Common myeloid progenitor, CD34-positive (primary cell): Measurements from ENCODE around the gene GP5.

Experiments used
- CTCF ChIA-PET: fragments of 350-600 bp; sonication (Branson Sonifier 250); formaldehyde crosslinking; loops from one replicate; lab custom pipeline; 2021; ENCODE audit warnings: antibody characterized with exemption; lab: Charles Lee
- POLR2A ChIA-PET: fragments of 350-600 bp; sonication (Branson Sonifier 250); formaldehyde crosslinking; loops from one replicate; lab custom pipeline; 2021; ENCODE audit warnings: antibody characterized with exemption; lab: Charles Lee
- DNase-seq, 3 donors: peaks; one replicate each; pipeline versions ENCODE4 v3.0.0 to v3.0.0-alpha.2; 2013
- H3K27ac ChIP-seq, 2 experiments: 1 replicate in 1 of 2; 2 replicates in 1 of 2; pipeline ENCODE4 v1.7.0; 2013; ENCODE audit warnings: inconsistent platforms in 2 of 2, low read length in 2 of 2, mild to moderate bottlenecking in 2 of 2, low read depth in 1 of 2, moderate library complexity in 1 of 2; ENCODE audit not compliant: severe bottlenecking in 2 of 2, insufficient read depth in 1 of 2, poor library complexity in 1 of 2
- H3K27me3 ChIP-seq, 5 experiments: replicated peaks in 2 of 5; 1 replicate in 3 of 5; 2 replicates in 2 of 5; pipeline versions ENCODE4 v1.6.1 to v1.7.0; 2013; ENCODE audit warnings: low read length in 4 of 5, mild to moderate bottlenecking in 2 of 5, moderate library complexity in 2 of 5, inconsistent platforms in 1 of 5; ENCODE audit not compliant: insufficient read depth in 5 of 5, control insufficient read depth in 4 of 5
- H3K36me3 ChIP-seq, 4 experiments: 1 replicate in 2 of 4; 2 replicates in 2 of 4; pipeline versions ENCODE4 v1.6.1 to v1.7.0; 2013; ENCODE audit warnings: low read length in 3 of 4, control low read depth in 1 of 4, mild to moderate bottlenecking in 1 of 4; ENCODE audit not compliant: control insufficient read depth in 4 of 4, insufficient read depth in 4 of 4
- H3K4me1 ChIP-seq, 4 experiments: 1 replicate in 3 of 4; 2 replicates in 1 of 4; pipeline versions ENCODE4 v1.6.1 to v1.7.1; 2013; ENCODE audit warnings: low read length in 3 of 4, mild to moderate bottlenecking in 3 of 4, control low read depth in 1 of 4, inconsistent platforms in 1 of 4, moderate library complexity in 1 of 4; ENCODE audit not compliant: control insufficient read depth in 4 of 4, insufficient read depth in 4 of 4; ENCODE audit errors: control extremely low read depth in 1 of 4
- H3K4me3 ChIP-seq, 7 experiments: 1 replicate in 4 of 7; 2 replicates in 3 of 7; pipeline versions ENCODE4 v1.5.1 to v1.7.0; 2013; ENCODE audit warnings: mild to moderate bottlenecking in 7 of 7, low read length in 6 of 7, moderate library complexity in 6 of 7, inconsistent platforms in 2 of 7, low read depth in 2 of 7, control low read depth in 1 of 7; ENCODE audit not compliant: insufficient read depth in 4 of 7, control insufficient read depth in 1 of 7; ENCODE audit errors: extremely low read depth in 1 of 7
- H3K9me3 ChIP-seq, 5 experiments: 1 replicate in 4 of 5; 2 replicates in 1 of 5; pipeline versions ENCODE4 v1.6.1 to v1.7.1; 2013; ENCODE audit warnings: low read length in 4 of 5, mild to moderate bottlenecking in 2 of 5, inconsistent platforms in 1 of 5, low read depth in 1 of 5, moderate library complexity in 1 of 5; ENCODE audit not compliant: control insufficient read depth in 4 of 5, insufficient read depth in 2 of 5; ENCODE audit errors: control extremely low read depth in 1 of 5
- WGBS: methylation state at CpG from one replicate; pipeline ENCODE4 v1.1.5; 2013; ENCODE audit not compliant: insufficient coverage; 5-methylcytosine and 5-hydroxymethylcytosine counted together

The GP5 gene

DNA sequence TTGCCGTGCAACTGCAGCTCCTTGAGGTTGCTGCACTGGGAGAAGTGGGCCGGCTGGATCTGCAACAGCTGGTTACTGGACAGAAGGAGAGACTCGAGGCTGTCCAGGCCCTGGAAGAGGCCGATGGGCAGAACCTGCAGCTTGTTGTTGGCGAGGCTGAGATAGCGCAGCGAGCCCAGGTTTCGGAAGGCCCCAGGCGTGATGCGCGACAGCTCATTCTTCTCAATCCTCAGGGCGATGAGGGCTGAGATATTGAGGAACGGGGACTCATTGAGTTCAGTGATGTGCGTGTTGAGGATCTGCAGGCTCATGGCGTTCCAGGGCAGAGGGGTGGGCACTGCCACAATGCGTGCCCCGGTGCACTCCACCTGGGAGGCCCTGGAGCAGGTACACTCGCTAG lies 38.5 kb downstream of the GP5 start:
- no peaks in the 10 kb centered on the region for H3K4me1 ChIP-seq
- POLR2A ChIA-PET, result no interaction called here
- CTCF ChIA-PET, result interaction anchor here (1.1 to 7.3 kb wide), 3 partner anchors 16 to 41 kb away, joined by 3 to 56 read pairs (median 4); no protein-coding TSS in a partner anchor
- H3K27ac ChIP-seq, result no peak overlapping the region
- peaks cover 0 to 12% (median 3%) of the 10 kb centered on the region in 5 experiments for H3K27me3 ChIP-seq
- H3K36me3 ChIP-seq, result no peaks in the 10 kb centered on the region
- DNase-seq, result no peak
- H3K4me3 ChIP-seq, result no peak overlapping the region
- H3K9me3 ChIP-seq, result no peaks in the 10 kb centered on the region
- WGBS, result 97% methylated on average over 18 of the region's 18 CpGs

DNA sequence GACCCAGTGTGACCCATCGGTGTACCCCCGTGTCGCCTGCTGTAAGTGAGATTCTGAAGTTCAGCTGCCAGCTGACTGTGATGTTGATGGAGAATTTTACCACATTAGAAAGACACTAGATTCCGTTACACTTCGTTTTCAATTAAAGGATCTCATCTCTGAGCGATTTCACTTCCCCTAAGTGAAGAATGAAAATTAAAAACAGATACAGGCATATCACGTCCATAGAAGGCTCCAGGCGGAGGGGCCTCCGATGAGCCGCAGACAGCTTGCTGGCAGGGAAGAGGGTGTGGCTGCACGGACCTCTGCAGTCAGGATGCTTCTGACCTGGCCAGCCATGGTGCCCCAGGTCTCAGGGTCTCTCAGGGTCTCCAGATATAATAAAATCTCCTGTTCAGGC lies 41.4 kb downstream of the GP5 start:
- POLR2A ChIA-PET, result no interaction called here
- WGBS, result 97% methylated on average over 10 of the region's 11 CpGs
- Histone ChIP-seq H3K4me3 (no peak overlapping the region), H3K27me3 (peaks cover 0 to 12% (median 3%) of the 10 kb centered on the region in 5 experiments), H3K4me1 (peaks cover 0 to 5% (median 1%) of the 10 kb centered on the region in 4 experiments), H3K36me3 (no peaks in the 10 kb centered on the region), H3K27ac (no peak overlapping the region), H3K9me3 (no peaks in the 10 kb centered on the region)
- DNase-seq, result no peak
- CTCF ChIA-PET, result interaction anchor here (1.2 to 7.3 kb wide), 2 partner anchors 13 to 24 kb away, joined by 4 to 56 read pairs; no protein-coding TSS in a partner anchor

DNA sequence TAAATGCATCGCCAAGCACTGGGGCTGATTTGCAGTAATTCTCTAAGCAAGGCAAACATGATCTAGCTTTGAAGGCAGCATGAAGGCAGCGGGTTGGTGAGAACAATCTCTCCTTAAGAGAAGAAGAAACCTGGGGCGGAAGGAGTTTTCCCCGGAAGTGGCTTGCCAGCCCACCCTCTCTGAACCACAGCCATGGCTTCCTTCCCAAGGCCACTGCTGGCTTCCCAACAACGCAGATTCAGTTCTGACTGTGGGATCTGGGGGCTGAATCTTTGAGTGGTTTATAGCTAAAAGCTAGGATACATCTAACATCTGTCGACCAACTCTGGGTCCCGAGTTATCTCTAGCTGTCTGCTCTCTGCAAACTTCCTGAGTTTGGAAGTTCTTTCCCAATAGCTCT lies 43.7 kb downstream of the GP5 start:
- ChIA-PET POLR2A (no interaction called here), CTCF (interaction anchor here (0.9 to 7.3 kb wide), 3 partner anchors 9 to 48 kb away, joined by 3 to 56 read pairs (median 8); no protein-coding TSS in a partner anchor)
- Histone ChIP-seq H3K27me3 (peaks cover 0 to 12% (median 3%) of the 10 kb centered on the region in 5 experiments), H3K9me3 (no peaks in the 10 kb centered on the region), H3K36me3 (no peaks in the 10 kb centered on the region), H3K4me1 (peaks cover 0 to 5% (median 1%) of the 10 kb centered on the region in 4 experiments), H3K27ac (no peak overlapping the region), H3K4me3 (no peak overlapping the region)
- no peak for DNase-seq
- 71% methylated on average over 7 of the region's 7 CpGs for WGBS

DNA sequence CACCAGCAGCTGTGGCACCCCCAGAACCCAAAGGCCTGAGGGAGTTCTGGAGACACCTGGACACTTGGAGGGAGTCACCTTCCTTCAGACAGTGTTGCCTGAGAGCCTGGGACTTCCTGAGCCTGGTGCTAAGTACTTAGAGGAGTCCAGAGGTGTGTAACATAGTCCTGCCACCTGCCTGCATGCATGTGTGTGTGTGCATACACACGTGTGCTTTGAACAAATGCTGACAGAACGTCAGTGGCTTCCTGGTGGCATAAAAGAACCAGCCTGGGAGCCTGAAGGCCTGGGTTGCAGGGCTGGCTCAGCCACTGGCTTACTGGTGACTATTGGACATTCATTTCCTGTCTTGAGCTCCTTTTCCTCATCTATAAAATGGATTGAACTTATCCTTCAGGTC lies 44.8 kb downstream of the GP5 start:
- ChIA-PET POLR2A (interaction anchor here (0.6 kb wide), 1 partner anchor 126 kb away, joined by 4 read pairs; no protein-coding TSS in a partner anchor), CTCF (interaction anchor here (7.3 kb wide), 1 partner anchor 10 kb away, joined by 56 read pairs; no protein-coding TSS in a partner anchor)
- no peak for DNase-seq
- Histone ChIP-seq H3K36me3 (no peaks in the 10 kb centered on the region), H3K9me3 (no peaks in the 10 kb centered on the region), H3K27ac (no peak overlapping the region), H3K4me1 (peaks cover 0 to 5% (median 1%) of the 10 kb centered on the region in 4 experiments), H3K4me3 (no peak overlapping the region), H3K27me3 (peaks cover 0 to 9% (median 1%) of the 10 kb centered on the region in 5 experiments)
- 91% methylated on average over 2 of the region's 2 CpGs for WGBS

GRCh38 chr3:194352667-194353246 lies 46.3 kb downstream of the GP5 start:
- CTCF ChIA-PET, result no interaction called here

DNA sequence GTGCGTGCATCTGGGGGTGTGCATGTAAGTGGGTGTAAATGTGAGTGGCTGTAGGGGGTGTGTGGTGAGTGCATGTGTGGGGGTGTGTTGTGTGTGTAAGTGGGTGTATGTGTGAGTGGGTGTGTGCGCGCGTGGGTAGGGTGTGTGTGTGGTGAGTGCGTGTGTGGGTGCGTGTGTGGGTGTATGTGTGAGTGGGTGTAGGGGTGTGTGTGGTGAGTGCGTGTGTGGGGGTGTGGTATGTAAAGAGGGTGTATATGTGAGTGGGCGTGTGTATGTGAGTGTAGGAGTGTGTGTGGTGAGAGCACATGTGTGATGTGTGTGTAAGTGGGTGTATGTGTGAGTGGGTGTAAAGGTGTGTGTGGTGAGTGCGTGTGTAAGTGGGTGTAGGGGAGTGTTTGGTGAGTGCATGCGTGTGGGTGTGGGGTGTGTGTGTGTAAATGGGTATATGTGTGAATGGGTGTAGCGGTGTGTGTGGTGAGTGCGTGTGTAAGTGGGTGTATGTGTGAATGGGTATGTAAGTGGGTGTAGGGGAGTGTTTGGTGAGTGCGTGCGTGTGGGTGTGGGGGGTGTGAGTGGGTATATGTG lies 47.0 kb downstream of the GP5 start:
- CTCF ChIA-PET, result interaction anchor here (1.1 kb wide), 1 partner anchor 12 kb away, joined by 3 read pairs; no protein-coding TSS in a partner anchor
- WGBS, result over 99% methylated on average over 12 of the region's 14 CpGs
- H3K9me3 ChIP-seq, result no peaks in the 10 kb centered on the region

More at GRCh38 chr3:194352667-194353246, 46.3 kb downstream of the GP5 start:
- Histone ChIP-seq H3K27me3 (peaks cover 0 to 4% (median 0%) of the 10 kb centered on the region in 5 experiments), H3K4me3 (no peak overlapping the region), H3K36me3 (no peaks in the 10 kb centered on the region), H3K4me1 (peaks cover 0 to 5% (median 1%) of the 10 kb centered on the region in 4 experiments), H3K9me3 (no peaks in the 10 kb centered on the region), H3K27ac (no peak overlapping the region)
- POLR2A ChIA-PET, result no interaction called here
- 96% methylated on average over 8 of the region's 10 CpGs for WGBS
- no peak for DNase-seq

More for the DNA sequence above, 47.0 kb downstream of the GP5 start:
- no peaks in the 10 kb centered on the region for H3K36me3 ChIP-seq
- POLR2A ChIA-PET, result no interaction called here
- H3K4me1 ChIP-seq, result peaks cover 0 to 5% (median 1%) of the 10 kb centered on the region in 4 experiments
- no peak overlapping the region for H3K27ac ChIP-seq
- H3K27me3 ChIP-seq, result peaks cover 0 to 2% (median 0%) of the 10 kb centered on the region in 5 experiments
- H3K4me3 ChIP-seq, result no peak overlapping the region
- DNase-seq, result no peak
